HUES64 (cell line): ENCODE measurements around the gene RBP3.

Source experiments
- H3K27ac ChIP-seq: 2 replicates; pipeline ENCODE4 v1.7.0; 2013; ENCODE audit warnings: low read depth, low read length, inconsistent platforms
- H3K27me3 ChIP-seq: 2 replicates; pipeline ENCODE4 v1.6.1; 2013; ENCODE audit warnings: mild to moderate bottlenecking, low read length; ENCODE audit not compliant: insufficient read depth
- H3K36me3 ChIP-seq: 2 replicates; pipeline ENCODE4 v1.6.1; 2013; ENCODE audit warnings: mild to moderate bottlenecking, low read length; ENCODE audit not compliant: insufficient read depth
- H3K4me1 ChIP-seq: 2 replicates; pipeline ENCODE4 v1.6.1; 2013; ENCODE audit warnings: mild to moderate bottlenecking, low read length, moderate library complexity; ENCODE audit not compliant: insufficient read depth
- H3K4me3 ChIP-seq: 2 replicates; pipeline ENCODE4 v1.5.1; 2013; ENCODE audit warnings: mild to moderate bottlenecking, low read length, moderate library complexity
- H3K9ac ChIP-seq: 2 replicates; pipeline ENCODE4 v1.6.1; 2013; ENCODE audit warnings: mild to moderate bottlenecking, low read depth, low read length
- H3K9me3 ChIP-seq: 2 replicates; pipeline ENCODE4 v1.6.1; 2013; ENCODE audit warnings: low read depth, low read length; ENCODE audit not compliant: insufficient read depth
- WGBS: fragments of 150-250, 120-280 bp; methylation state at CpG from one replicate; pipeline ENCODE4 v1.1.7; 2013; ENCODE audit warnings: missing lambda C conversion rate; 5-methylcytosine and 5-hydroxymethylcytosine counted together

The RBP3 gene

GRCh38 chr10:47350671-47351640 is 2.8 kb downstream of the RBP3 start:
- H3K36me3 ChIP-seq: no peaks in the 10 kb centered on the region
- no peaks in the 10 kb centered on the region for H3K27me3 ChIP-seq
- H3K4me3 ChIP-seq: no peak overlapping the region
- 95% methylated on average over 39 of the region's 39 CpGs for WGBS
- no peak overlapping the region for H3K9ac ChIP-seq
- H3K4me1 ChIP-seq: no peaks in the 10 kb centered on the region
- H3K9me3 ChIP-seq: no peaks in the 10 kb centered on the region
- no peak overlapping the region for H3K27ac ChIP-seq

- H3K27ac ChIP-seq: no peak overlapping the region
- H3K9me3 ChIP-seq: no peaks in the 10 kb centered on the region
- H3K9ac ChIP-seq: no peak overlapping the region
- H3K27me3 ChIP-seq: no peaks in the 10 kb centered on the region
- H3K4me3 ChIP-seq: no peak overlapping the region
- no peaks in the 10 kb centered on the region for H3K4me1 ChIP-seq
- H3K36me3 ChIP-seq: no peaks in the 10 kb centered on the region
- WGBS: 79% methylated on average over 14 of the region's 14 CpGs
Measured at GRCh38 chr10:47351899-47352815, 4.0 kb downstream of the RBP3 start.

GRCh38 chr10:47353351-47353750 is 5.2 kb downstream of the RBP3 start:
- H3K4me3 ChIP-seq: no peak overlapping the region
- 93% methylated on average over 6 of the region's 6 CpGs for WGBS

DNA sequence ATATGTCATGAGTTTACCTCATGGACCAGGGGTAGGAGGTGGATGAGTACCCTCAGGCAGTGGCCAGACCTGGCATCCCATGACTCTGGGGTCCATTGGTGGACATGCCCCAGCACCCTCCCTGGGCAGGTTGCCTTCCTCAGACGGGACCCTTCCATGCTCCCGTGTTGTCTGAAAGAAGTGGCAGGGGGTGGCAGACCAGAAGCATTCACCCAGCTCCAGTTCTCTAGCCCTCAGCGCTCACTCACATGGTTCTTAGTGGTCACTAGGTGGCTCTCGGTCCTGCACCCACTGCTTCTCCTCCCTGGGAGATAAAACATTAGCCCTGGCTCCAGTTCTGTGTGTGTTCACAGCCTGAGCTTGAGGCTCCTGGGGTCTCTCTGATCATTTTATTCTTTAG is 6.0 kb downstream of the RBP3 start:
- Histone ChIP-seq H3K9me3 (no peaks in the 10 kb centered on the region), H3K27ac (no peak overlapping the region), H3K4me1 (no peaks in the 10 kb centered on the region), H3K36me3 (no peaks in the 10 kb centered on the region), H3K4me3 (no peak overlapping the region), H3K9ac (no peak overlapping the region), H3K27me3 (no peaks in the 10 kb centered on the region)
- 79% methylated on average over 4 of the region's 4 CpGs for WGBS

More at GRCh38 chr10:47353351-47353750, 5.2 kb downstream of the RBP3 start:
- Histone ChIP-seq H3K27ac (no peak overlapping the region), H3K36me3 (no peaks in the 10 kb centered on the region), H3K27me3 (no peaks in the 10 kb centered on the region), H3K4me1 (no peaks in the 10 kb centered on the region), H3K9ac (no peak overlapping the region), H3K9me3 (no peaks in the 10 kb centered on the region)

DNA sequence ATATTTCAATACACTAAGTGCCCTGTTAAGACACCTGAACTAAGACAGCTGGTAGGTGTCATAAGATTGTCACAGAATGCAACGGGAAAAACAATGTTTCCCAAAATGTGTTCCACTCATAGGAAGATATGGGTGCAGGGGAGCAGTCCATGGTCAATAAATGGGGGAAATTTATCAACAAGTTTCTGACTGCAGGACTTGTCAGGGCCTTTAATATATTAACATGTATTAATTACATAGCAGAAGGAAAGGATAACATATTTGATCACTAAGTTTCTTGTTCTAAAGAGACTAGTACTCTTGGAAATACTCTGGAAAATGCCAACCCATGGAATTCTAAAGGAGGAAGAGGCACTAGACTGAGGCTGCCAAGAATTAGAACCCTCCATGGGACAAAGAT is 6.7 kb downstream of the RBP3 start:
- Histone ChIP-seq H3K4me3 (no peak overlapping the region), H3K4me1 (no peaks in the 10 kb centered on the region), H3K27me3 (no peaks in the 10 kb centered on the region)

GRCh38 chr10:47356708-47357107 is 8.5 kb downstream of the RBP3 start:
- Histone ChIP-seq H3K9ac (no peak overlapping the region), H3K36me3 (no peaks in the 10 kb centered on the region), H3K4me3 (no peak overlapping the region), H3K27me3 (no peaks in the 10 kb centered on the region), H3K9me3 (no peaks in the 10 kb centered on the region), H3K27ac (no peak overlapping the region), H3K4me1 (no peaks in the 10 kb centered on the region)
- WGBS: 90% methylated on average over 5 of the region's 5 CpGs

More for the DNA sequence above, 6.7 kb downstream of the RBP3 start:
- Histone ChIP-seq H3K9me3 (no peaks in the 10 kb centered on the region), H3K9ac (no peak overlapping the region), H3K36me3 (no peaks in the 10 kb centered on the region), H3K27ac (no peak overlapping the region)
- WGBS: 95% methylated on average over 1 of the region's 1 CpG

- Histone ChIP-seq H3K9me3 (no peaks in the 10 kb centered on the region), H3K27ac (no peak overlapping the region), H3K27me3 (no peaks in the 10 kb centered on the region), H3K4me1 (no peaks in the 10 kb centered on the region), H3K9ac (no peak overlapping the region), H3K36me3 (no peaks in the 10 kb centered on the region), H3K4me3 (no peak overlapping the region)
- WGBS: 97% methylated on average over 11 of the region's 12 CpGs
Measured at GRCh38 chr10:47357131-47357582, 9.0 kb downstream of the RBP3 start.

DNA sequence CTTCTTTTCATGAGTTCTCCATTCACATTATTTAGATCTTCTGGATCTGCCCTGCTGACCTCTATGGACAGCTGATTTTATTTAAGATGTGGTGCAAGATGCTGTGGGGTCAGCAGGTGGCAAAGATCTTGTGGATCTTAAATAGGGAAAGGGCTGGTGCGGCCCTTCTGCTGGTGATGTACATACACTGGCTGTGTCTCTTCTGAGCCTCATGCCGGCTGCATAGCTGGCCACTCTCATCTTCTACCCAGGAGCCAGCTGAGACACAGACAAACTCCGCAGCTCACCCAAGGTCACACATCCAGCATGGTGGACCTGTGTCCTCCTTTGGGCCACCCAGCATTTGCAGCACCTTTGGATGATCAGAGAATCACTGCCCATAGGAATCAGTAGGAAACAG is 9.7 kb downstream of the RBP3 start:
- no peaks in the 10 kb centered on the region for H3K27me3 ChIP-seq
- no peak overlapping the region for H3K9ac ChIP-seq
- H3K4me3 ChIP-seq: no peak overlapping the region
- WGBS: 97% methylated on average over 3 of the region's 3 CpGs
- no peaks in the 10 kb centered on the region for H3K4me1 ChIP-seq
- no peak overlapping the region for H3K27ac ChIP-seq
- no peaks in the 10 kb centered on the region for H3K9me3 ChIP-seq
- H3K36me3 ChIP-seq: no peaks in the 10 kb centered on the region

- WGBS: 92% methylated on average over 3 of the region's 3 CpGs
- Histone ChIP-seq H3K4me1 (no peaks in the 10 kb centered on the region), H3K4me3 (no peak overlapping the region), H3K9ac (no peak overlapping the region), H3K27ac (no peak overlapping the region), H3K36me3 (no peaks in the 10 kb centered on the region), H3K9me3 (no peaks in the 10 kb centered on the region), H3K27me3 (no peaks in the 10 kb centered on the region)
Measured at GRCh38 chr10:47358457-47358856, 10.3 kb downstream of the RBP3 start.

DNA sequence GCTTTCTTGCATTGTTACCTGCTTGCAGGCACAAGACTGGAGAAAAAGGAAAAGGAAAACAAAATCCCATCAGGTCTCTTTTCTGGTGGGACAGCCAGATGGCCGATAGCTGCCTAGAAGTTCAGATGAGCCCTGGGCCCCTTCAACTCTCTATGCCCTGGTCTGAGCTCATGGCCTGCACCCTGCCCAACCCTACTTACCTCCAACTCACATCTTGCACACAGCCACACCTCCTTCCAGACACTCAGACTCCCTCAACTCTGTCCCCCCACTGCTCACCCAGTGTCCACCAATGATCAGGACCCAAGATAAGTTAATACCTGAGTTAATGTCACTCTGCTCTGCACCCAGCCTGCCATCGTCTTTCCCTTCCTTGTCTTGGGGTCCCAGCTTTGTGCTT is 10.9 kb downstream of the RBP3 start:
- 89% methylated on average over 2 of the region's 2 CpGs for whole genome bisulfite sequencing
- Histone ChIP-seq H3K4me1 (peaks cover 2% of the 10 kb centered on the region; the same call in 1 of the 2 replicates), H3K4me3 (no peak overlapping the region), H3K9me3 (no peaks in the 10 kb centered on the region), H3K27me3 (no peaks in the 10 kb centered on the region), H3K27ac (no peak overlapping the region), H3K9ac (no peak overlapping the region), H3K36me3 (no peaks in the 10 kb centered on the region)
